SK-N-SH treated with all-trans-retinoic acid at 6 μM for 48 hours (cell line): ENCODE data around the gene SHANK3.

ENCODE experiments used
- CSDC2 ChIP-seq: fragments of 250-450 bp; sonication (Bioruptor Pico); IDR thresholded peaks from 2 replicates; pipeline ENCODE4 v1.5.0; 2020; ENCODE audit warnings: mild to moderate bottlenecking, moderate library complexity
- TOX ChIP-seq: fragments of 250-450 bp; sonication (Bioruptor Pico); IDR thresholded peaks from 2 replicates; pipeline ENCODE4 v1.8.0; 2021; ENCODE audit warnings: mild to moderate bottlenecking, moderate library complexity, borderline replicate concordance
- ZFP3 ChIP-seq: fragments of 250-450 bp; sonication (Bioruptor Pico); IDR thresholded peaks from 2 replicates; pipeline ENCODE4 v1.5.0; 2020; ENCODE audit warnings: mild to moderate bottlenecking, moderate library complexity

DNA sequence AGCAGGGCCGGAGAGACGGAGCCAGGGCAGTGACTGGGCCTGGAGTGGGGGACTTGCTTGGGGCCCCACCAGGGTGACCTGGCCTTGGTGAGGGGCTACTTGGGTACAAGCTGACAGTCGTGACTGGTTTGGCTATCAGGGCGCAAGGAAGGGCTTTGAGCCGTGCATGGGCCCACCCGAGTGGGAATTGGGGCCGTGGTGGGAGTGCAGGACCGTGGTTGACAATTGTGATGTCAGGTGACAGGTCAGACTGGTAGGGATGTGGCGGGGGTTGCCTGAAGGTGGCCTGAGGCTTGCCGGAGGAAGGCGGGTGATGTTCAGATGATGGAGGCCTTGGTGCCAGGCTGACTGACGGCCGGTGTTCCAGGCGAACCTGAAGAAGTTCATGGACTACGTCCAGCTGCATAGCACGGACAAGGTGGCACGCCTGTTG, 5.6 kb downstream of the SHANK3 start:
- TF ChIP-seq TOX (CRISPR knock-in tag) (no peak), CSDC2 (CRISPR knock-in tag) (no peak), ZFP3 (no peak)
